Measurements from ENCODE around the gene SLC35F2.

DNA sequence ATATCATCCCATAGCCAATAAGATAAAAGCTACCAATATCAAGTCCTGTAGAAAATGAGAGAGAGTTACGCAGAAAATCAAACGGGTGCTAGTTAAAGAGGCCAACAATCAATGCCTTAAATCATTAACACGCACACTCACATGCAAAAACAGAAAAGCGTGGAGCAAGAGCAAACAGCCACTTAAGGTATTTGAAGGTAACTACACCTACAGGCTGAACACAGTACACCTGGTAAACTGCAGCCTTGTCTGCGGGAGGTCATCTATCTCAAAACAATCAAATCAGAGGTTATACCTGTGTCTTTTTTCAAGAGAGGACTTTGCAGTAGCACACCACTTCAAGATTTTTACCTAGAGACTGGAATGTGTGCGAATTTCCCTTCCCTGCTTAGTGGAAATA is 23.6 kb downstream of the SLC35F2 start:
- TF ChIP-seq, protein P1, sequence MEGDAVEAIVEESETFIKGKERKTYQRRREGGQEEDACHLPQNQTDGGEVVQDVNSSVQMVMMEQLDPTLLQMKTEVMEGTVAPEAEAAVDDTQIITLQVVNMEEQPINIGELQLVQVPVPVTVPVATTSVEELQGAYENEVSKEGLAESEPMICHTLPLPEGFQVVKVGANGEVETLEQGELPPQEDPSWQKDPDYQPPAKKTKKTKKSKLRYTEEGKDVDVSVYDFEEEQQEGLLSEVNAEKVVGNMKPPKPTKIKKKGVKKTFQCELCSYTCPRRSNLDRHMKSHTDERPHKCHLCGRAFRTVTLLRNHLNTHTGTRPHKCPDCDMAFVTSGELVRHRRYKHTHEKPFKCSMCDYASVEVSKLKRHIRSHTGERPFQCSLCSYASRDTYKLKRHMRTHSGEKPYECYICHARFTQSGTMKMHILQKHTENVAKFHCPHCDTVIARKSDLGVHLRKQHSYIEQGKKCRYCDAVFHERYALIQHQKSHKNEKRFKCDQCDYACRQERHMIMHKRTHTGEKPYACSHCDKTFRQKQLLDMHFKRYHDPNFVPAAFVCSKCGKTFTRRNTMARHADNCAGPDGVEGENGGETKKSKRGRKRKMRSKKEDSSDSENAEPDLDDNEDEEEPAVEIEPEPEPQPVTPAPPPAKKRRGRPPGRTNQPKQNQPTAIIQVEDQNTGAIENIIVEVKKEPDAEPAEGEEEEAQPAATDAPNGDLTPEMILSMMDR (conservative IDR thresholded peaks at IDR 0.05; ENCODE audit: low read length) = no peak
- no peak for TF ChIP-seq EZH2phosphoT487 (IDR thresholded peaks at IDR 0.05; ENCODE audit: borderline replicate concordance)

Data from Loucy (cell line).